GM21515 (cell line): Measurements from ENCODE around the gene SH3GLB2.

Experiments
- ATAC-seq: cut with Tn5 transposase; IDR thresholded peaks from one replicate; pipeline ENCODE4 v1.9.1; 2021; ENCODE audit not compliant: unreplicated experiment

Gene SH3GLB2

GRCh38 chr9:129054163-129054851 lies 26.2 kb upstream of the SH3GLB2 start:
- no peak for ATAC-seq

GRCh38 chr9:129053020-129053419 lies 24.9 kb upstream of the SH3GLB2 start:
- ATAC-seq = no peak

- ATAC-seq = no peak
Observed at GRCh38 chr9:129052592-129052991, 24.5 kb upstream of the SH3GLB2 start.

GRCh38 chr9:129042016-129042415 lies 13.9 kb upstream of the SH3GLB2 start:
- no peak for ATAC-seq

- no peak for ATAC-seq
Observed at GRCh38 chr9:129040113-129040643, 12.0 kb upstream of the SH3GLB2 start.

- no peak for ATAC-seq
Observed at GRCh38 chr9:129038109-129038852, 10.2 kb upstream of the SH3GLB2 start.

GRCh38 chr9:129037767-129038098 lies 9.6 kb upstream of the SH3GLB2 start:
- ATAC-seq = no peak

GRCh38 chr9:129036923-129037766 lies 9.0 kb upstream of the SH3GLB2 start:
- no peak for ATAC-seq

- ATAC-seq = peak; percentile 89
Observed at GRCh38 chr9:129036241-129036922, 8.3 kb upstream of the SH3GLB2 start, which contains the start of gene MIGA2. MIGA2 (plus strand) TSS chr9:129036626; CDS start chr9:129040595, 3,969 bp downstream.

GRCh38 chr9:129035838-129036237 lies 7.7 kb upstream of the SH3GLB2 start:
- peak; percentile 9 for ATAC-seq

- no peak for ATAC-seq
Observed at GRCh38 chr9:129033216-129033615, 5.1 kb upstream of the SH3GLB2 start.

- no peak for ATAC-seq
Observed at GRCh38 chr9:129032541-129033159, 4.5 kb upstream of the SH3GLB2 start.

- ATAC-seq = no peak
Observed at GRCh38 chr9:129031514-129031913, 3.4 kb upstream of the SH3GLB2 start.

GRCh38 chr9:129030191-129030590 lies 2.1 kb upstream of the SH3GLB2 start:
- ATAC-seq = no peak

- ATAC-seq = peak; percentile 40
Observed at GRCh38 chr9:129027685-129028191, 393 bp downstream of the SH3GLB2 start.

- ATAC-seq = no peak
Observed at GRCh38 chr9:129027224-129027684, 877 bp downstream of the SH3GLB2 start.

GRCh38 chr9:129026442-129027223 lies 1.5 kb downstream of the SH3GLB2 start:
- no peak for ATAC-seq

- no peak for ATAC-seq
Observed at GRCh38 chr9:129023908-129024233, 4.3 kb downstream of the SH3GLB2 start.
